SW480 (cell line): ENCODE data around the gene C12orf75.

ENCODE experiments used
- DNase-seq: peaks from one replicate; pipeline ENCODE4 v3.0.0-alpha.2; 2016; ENCODE audit warnings: low spot score

C12orf75 gene

DNA sequence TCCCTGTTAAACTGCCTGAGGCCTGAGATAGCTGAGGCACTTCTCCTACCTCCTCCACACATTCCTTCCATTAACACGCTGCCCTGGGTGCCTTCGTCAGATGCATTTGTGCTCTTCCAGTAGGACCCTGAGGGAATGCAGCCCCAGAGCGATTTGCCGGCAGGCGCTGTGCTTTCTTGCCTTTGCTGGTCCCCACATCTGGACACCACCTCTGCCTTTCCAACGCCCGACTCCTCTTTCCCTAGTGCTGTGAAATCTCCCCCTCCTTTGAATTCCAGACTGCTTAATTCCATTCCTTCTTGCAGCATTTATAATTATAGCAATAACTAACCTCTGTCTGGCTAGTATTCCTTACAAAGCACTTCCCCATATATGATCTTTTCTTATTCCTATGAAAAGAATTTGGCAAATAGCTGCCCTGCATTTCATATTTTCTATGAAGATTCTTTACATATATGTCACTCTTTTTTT, 88.4 kb downstream of the C12orf75 start:
- DNase-seq = no peak

DNA sequence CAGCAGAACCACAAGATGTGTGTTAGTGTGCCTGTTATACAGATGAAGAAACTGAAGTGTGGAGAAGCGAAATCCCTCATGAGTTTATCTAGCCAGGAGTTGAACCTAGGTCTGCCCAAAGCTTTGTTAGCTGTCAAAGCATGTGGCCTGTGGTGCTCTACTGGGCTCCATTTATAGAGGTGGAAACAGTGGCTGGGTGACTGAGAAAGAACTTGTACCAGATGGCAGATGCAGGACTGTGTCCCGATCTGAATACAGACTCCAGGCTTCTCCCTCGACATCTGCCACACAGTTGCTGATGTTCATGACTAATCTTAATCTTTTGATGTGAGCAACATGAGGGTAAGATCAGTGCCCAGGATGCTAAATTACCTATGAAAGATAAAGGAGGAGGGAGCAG, 89.1 kb downstream of the C12orf75 start:
- no peak for DNase-seq

DNA sequence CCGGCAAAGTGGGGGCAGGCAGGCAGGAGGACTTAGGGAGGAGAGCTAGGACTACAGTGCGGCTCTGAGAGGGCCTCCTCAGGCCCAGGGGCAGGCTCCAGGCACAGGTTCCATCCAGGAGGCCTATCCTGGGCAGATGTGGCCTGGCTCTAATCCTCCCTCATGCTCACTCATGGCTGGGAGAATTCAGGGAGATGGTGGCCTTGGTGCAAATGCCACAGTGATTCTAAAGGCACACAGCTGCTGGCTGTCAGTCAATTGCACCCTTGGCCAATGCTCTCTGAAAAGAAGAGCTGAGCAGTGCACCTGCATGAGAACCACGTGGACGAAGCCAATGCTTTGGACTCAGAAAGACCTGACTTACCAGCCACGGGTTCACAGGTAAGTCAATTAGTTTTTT, 89.6 kb downstream of the C12orf75 start:
- DNase-seq = no peak

DNA sequence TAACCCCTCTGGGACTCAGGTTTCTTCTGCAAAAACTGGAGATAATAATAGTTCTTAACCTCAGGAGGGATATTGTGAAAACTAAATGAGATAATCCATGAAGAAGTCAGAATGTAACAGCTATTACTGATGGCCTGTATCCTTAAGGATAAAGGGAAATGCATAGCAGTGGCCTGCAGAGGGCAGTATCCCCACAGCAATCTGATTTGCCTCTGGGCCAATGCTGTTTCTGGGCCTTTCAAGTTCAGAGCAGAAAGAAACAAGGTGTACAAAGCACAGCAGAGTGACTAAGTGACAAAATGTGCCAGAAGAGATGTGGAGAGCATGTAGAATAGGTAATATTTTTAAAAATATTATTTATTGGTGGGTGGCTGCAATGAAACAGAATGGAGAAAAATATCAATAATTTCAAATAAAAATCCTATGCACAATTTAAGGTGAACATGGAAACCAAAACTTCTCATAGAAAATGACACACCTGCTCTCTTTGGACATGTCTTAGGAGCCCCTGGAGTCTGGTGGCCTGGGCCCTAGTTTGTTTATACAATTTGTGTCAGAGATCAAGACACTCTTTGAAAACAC, 90.3 kb downstream of the C12orf75 start:
- DNase-seq = peak; percentile 65
